Inflammatory macrophage treated with lipopolysaccharide for 1 hour (primary cell): Measurements from ENCODE around the gene BCAP31.

Source experiments
- DNase-seq, 2 donors: peaks; one replicate each; pipeline ENCODE4 v3.0.0-alpha.2; 2020 to 2022

BCAP31 gene

GRCh38 chrX:153724252-153725038 is at the start of gene BCAP31, which contains the start of gene ABCD1:
TSS of gene BCAP31 (minus strand) at chrX:153724387. CDS start at chrX:153723244, 1,143 bp downstream.
TSS of gene ABCD1 (plus strand) at chrX:153724856. CDS start at chrX:153725267, 411 bp downstream.
- peak; percentile 86 to 89 for DNase-seq

DNA sequence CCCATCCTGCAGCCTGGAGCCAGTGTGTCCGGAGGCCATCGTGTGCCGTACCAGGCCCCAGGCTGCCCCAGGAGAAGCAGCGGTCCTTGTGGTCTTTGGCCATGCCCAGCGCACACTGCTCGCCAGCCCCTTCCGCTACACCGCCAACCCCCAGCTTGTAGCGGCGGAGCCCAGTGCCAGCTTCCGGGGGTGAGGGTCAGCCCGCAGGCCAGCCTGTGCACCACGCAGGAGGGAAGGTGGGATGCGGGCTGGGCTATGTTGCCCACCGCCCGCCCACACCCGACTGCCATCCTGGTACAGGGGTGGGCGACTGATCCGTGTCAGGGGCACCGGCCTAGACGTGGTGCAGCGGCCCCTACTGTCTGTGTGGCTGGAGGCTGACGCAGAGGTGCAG is 49.0 kb upstream of the BCAP31 start:
- no peak for DNase-seq

- no peak for DNase-seq
Measured at GRCh38 chrX:153772316-153773217, 48.4 kb upstream of the BCAP31 start.

DNA sequence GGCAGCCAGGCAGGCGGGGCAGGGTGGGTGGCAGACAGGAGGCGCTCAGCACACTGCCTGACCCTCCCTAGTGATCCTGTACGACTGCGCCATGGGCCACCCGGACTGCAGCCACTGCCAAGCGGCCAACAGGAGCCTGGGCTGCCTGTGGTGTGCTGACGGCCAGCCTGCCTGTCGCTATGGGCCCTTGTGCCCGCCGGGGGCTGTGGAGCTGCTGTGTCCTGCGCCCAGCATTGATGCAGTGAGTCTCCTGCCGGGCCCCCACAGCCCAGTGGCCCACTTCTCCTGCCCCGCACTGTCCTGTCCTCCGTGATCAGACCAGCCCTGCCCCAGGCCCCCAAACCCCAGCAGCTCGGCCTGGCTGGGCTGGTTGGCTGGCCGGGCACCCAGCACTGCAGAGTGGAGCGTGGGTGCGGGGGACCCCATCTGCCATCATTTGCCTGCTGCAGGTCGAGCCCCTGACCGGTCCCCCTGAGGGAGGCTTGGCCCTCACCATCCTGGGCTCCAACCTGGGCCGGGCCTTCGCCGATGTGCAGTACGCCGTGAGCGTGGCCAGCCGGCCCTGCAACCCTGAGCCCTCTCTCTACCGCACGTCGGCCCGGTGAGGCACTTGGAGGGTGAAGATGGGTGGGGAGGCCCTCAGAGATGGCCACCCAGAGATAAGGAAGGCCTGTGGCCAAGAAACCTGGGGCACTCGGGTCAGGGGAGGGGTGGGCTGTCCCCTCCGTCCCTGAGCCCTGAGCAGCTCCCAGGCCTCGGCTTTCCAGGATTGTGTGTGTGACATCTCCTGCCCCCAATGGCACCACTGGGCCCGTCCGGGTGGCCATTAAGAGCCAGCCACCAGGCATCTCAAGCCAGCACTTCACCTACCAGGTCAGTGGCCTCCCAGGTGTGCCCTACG is 47.5 kb upstream of the BCAP31 start:
- no peak for DNase-seq

- no peak for DNase-seq
Measured at GRCh38 chrX:153770601-153771414, 46.6 kb upstream of the BCAP31 start.

GRCh38 chrX:153769865-153770600 is 45.8 kb upstream of the BCAP31 start:
- no peak for DNase-seq

DNA sequence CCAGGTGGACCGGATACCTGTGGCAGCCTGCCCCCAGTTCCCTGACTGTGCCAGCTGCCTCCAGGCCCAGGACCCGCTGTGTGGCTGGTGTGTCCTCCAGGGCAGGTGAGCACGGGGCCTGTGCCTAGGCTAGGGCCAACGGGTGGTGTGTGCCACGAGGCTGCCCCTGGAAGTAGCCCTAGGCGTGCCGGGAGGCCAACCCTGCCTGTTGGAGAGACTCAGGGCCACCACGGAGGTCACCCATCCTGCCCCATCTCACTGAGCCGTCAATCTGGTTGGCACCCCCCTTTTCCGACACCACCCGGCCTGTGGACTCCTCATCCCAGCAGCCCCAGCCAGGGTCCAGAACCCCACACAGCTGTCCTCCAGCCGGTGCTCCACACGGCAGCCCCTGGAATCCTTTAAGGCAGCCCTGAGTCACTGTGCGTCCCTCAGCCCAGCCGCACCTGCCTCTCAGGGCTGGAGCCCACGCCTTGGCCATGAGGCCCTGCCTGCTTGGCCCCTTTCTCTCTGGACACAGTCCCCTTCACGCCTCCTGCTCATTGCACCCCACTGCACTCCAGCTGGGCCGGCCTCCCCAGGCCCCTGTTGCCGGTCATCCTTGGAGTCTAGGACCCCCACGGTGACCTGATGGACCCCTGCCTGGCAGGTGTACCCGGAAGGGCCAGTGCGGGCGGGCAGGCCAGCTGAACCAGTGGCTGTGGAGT is 45.1 kb upstream of the BCAP31 start:
- no peak for DNase-seq

DNA sequence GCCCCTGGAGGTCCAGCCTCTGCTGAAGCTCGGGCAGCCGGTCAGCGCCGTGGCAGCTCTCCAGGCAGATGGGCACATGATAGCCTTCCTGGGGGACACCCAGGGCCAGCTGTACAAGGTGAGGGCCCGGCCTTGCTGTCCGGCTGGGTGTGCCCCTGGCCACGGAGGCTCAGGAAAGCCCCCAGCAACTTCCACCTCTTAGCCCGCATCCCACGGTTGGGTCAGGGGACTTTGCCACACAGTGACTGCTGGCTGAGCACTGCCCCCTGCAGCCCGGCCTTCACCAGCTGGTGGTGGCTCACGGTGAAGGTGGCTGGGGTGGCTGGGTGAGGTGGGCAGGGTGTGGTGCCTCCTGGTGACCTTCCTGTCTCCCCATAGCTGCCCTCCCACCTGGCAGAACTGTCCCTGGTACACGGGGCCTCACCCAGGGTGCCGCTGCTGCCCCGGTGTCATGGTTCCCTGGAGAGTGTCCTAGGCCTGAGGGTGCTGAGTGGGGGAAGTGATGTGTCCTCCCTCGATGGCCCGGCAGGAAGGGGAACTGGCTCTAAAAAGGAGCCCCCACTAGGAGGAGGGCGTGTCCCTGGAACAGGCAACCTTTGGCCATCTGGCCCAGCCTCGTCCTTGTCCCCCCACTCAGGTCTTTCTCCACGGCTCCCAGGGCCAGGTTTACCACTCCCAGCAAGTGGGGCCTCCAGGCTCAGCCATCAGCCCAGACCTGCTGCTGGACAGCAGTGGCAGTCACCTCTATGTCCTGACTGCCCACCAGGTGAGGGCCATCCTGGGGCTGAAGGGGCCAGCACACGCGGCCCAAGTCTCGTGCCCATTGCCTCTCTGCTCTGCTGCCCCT is 44.3 kb upstream of the BCAP31 start:
- no peak for DNase-seq

DNA sequence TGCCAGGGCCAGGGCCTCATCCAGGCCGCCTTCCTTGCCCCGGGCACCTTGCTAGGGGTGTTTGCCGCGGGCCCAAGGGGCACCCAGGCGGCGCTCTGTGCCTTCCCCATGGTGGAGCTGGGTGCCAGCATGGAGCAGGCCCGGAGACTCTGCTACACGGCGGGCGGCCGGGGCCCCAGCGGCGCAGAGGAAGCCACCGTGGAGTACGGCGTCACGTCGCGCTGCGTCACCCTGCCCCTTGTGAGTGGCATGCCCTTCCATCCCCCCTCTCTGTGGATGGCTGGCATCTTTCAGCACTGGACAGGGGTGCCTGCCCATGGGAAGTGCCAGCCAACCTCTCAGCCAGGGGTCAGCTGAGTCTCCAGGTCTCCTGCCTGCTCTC is 43.5 kb upstream of the BCAP31 start:
- no peak for DNase-seq

- no peak for DNase-seq
Measured at GRCh38 chrX:153766871-153767673, 42.9 kb upstream of the BCAP31 start.

- DNase-seq, result peak in 1 of 2 donors; percentile 14
Measured at GRCh38 chrX:153766098-153766817, 42.1 kb upstream of the BCAP31 start.

GRCh38 chrX:153765138-153766079 is 41.2 kb upstream of the BCAP31 start:
- DNase-seq, result no peak

DNA sequence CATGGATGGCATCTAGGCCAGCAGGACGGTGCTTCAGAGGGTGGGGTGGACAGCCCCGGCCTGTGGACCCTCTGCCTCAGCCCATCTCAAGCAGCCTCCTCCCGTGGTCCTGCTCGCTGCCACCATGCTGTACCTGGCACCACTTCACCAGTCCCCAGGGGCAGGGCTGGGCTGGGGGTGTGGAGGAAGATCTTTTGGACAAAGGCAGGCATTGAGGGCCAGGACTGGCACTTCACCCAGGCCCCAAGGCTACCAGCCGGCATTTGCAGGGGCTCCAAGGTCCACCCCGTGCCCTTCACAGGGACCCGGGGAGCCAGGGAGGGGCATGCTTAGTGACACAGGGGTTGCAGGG is 40.6 kb upstream of the BCAP31 start:
- no peak for DNase-seq

DNA sequence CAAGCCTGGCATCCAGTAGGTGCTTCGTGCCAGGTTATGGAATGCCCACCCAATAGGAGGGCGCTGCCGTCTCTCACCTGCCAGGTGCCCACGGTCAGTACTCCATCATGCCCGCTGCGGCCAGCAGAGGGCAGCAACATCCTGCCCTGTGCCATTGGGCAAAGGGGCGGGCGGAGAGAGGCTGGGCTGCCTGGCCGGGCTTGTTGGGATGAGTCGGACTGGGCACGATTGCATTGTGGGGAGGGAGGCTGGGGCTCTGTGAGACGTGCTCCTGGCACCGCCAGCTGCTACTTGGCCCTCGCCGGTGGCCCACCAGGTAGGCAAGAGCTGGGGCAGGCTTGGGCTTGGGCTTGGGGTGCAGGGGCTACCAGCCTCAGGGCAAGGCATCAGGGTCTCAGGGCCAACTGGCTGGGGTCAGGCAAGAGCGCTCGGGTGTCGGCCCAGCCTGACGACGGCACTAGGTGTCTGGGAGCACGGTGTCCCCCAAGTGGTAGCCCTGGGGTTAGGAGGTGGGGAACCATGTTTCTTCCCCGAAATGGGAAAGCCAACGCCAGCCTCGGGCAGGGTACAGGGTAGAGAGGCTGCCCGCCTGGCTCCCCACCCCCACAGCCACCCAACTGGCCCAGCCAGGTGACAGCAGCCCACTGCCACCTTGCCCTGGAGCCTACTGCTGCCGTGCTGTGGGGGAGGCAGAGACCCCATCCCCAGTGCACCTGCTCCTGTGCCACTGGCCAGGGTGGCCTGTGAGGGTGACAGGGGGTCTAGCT is 40.0 kb upstream of the BCAP31 start, which contains the start of gene PLXNB3:
PLXNB3 (plus strand) TSS at position 261 of the 767 bp plus-strand sequence. CDS start 1,287 bp downstream, outside the sequence.
- peak; percentile 43 to 69 for DNase-seq

DNA sequence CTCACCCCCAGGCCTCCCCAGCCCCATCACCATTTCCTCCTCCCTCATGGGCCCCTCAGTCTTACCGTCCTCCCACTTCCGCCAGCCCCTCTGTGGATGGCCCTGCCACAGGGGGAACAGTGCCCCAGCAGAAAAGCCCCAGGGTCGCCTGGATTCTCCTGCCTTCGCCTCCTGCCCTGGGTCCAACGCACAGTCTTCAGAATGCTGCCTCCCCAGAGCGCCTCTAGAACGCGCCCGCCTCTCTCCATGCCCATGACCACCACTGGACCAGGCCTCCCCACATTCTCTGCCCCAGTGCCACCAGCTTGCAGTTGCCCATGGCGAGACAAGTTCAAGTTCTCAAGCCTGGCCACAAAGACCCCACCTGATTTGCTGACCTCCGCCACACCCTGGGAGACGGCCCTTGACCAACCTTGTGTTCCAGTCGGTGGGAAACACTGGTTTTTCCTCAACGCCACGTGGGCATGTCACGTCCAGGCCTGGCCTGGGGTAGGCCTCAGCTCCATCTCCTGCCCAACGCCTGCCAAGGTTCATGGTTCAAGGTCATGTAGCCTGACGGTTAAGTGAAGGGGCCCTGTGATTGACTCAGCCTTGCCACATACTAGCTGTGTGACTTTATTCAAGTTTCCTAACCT is 39.2 kb upstream of the BCAP31 start:
- no peak for DNase-seq
